GM12891 (cell line): ENCODE data around the gene TGFBRAP1.
A peak's percentile ranks its signal among the peaks of the same experiment; 100 is the strongest.

Experiments used
- DNase-seq: peaks from one replicate; pipeline ENCODE4 v3.0.0; 2011; ENCODE audit warnings: low spot score; ENCODE audit not compliant: insufficient read length
- FAIRE-seq: peaks from 2 replicates; lab custom pipeline; 2011; peaks lifted over from hg19 to GRCh38; lab: Jason Lieb, UNC
- PAX5 ChIP-seq: IDR thresholded peaks from 2 replicates; pipeline ENCODE4 v1.6.1; 2011; ENCODE audit warnings: low read length, moderate library complexity, mild to moderate bottlenecking; ENCODE audit not compliant: insufficient read depth, severe bottlenecking
- POLR2A ChIP-seq: IDR thresholded peaks from 2 replicates; pipeline ENCODE4 v1.6.1; 2011; ENCODE audit warnings: low read depth, low read length, control low read depth
- POLR2AphosphoS5 ChIP-seq: IDR thresholded peaks from 2 replicates; pipeline ENCODE4 v1.6.1; 2011; ENCODE audit warnings: low read depth, low read length, control low read depth
- POU2F2 ChIP-seq: IDR thresholded peaks from 2 replicates; pipeline ENCODE4 v1.6.1; 2011; ENCODE audit warnings: low read depth, mild to moderate bottlenecking, control low read depth, low read length, moderate library complexity
- SPI1 ChIP-seq: IDR thresholded peaks from 2 replicates; pipeline ENCODE4 v1.6.1; 2011; ENCODE audit warnings: low read depth, low read length, control low read depth
- TAF1 ChIP-seq: IDR thresholded peaks from 2 replicates; pipeline ENCODE4 v1.6.1; 2011; ENCODE audit warnings: low read depth, low read length, control low read depth

TGFBRAP1 gene

DNA sequence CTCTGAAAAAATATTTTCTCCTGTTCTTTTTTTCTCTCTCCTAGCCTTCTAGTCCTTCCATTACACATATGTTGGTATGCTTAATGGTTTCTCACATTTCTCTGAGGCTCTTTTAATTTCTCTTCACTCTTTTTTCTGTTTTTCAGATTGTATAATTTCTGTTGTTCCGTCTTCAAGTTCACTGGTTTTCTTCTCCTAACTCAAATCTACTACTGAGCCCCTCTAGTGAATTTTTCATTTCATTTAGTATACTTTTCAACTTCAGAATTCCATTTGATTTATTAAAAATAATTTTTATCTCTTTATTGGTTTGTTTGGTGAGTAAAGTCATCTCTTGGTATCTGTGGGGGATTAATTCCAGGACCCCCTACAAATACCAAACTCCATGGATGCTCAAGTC lies 27.6 kb upstream of the TGFBRAP1 start:
- DNase-seq (no peak), FAIRE-seq (no peak)
- TF ChIP-seq POLR2A (no peak), POU2F2 (no peak), TAF1 (no peak), SPI1 (no peak), PAX5 (no peak), POLR2AphosphoS5 (no peak)

DNA sequence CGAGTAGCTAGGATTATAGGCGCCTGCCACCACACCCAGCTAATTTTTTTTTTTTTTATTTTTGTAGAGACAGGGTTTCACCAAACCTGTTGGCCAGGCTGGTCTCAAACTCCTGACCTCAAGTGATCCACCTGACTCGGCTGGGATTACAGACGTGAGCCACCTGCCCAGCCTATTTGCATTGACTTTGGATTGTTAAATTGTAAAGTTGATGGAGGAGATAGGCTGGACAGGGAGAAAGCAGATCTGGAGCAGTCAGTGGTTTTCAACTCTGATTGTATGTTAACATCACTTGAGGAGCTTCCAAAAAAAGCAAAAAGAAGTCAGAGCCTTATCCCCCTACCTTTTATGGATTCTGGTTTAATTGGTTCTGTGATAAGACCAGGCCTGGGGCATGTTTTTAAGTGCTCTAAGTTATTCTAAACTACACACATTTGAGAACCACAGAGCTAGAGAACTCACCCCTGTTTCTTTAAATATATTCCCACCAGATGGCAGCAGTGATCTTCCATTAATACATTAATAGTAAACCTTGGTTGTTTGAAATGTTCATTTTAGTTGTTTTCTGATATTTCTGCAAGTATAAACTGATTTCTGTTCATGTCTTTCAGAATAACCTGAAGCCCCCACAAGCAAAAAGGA lies 15.3 kb upstream of the TGFBRAP1 start:
- DNase-seq = no peak
- no peak for FAIRE-seq
- TF ChIP-seq POU2F2 (no peak), POLR2AphosphoS5 (no peak), TAF1 (no peak), SPI1 (no peak)

DNA sequence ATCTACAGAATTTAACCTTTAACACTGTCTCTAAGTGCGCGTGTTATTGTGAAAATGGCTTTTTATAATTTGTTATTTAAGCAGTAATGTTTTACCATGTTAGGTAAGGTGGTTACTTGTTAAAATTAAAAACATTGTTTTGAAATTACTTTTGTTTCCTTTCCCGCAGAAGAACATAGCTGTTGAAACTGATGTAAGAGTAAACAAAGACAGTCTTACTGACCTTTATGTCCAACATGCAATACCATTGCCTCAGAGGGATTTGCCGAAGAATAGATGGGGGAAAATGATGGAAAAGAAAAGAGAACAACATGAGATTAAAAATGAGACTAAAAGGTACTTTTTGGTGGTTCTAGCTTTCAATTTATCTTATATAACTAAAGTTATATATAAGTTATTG lies 9.9 kb upstream of the TGFBRAP1 start:
- no peak for DNase-seq
- TF ChIP-seq SPI1 (no peak), POLR2AphosphoS5 (no peak), POU2F2 (no peak), PAX5 (no peak)
- no peak for FAIRE-seq

DNA sequence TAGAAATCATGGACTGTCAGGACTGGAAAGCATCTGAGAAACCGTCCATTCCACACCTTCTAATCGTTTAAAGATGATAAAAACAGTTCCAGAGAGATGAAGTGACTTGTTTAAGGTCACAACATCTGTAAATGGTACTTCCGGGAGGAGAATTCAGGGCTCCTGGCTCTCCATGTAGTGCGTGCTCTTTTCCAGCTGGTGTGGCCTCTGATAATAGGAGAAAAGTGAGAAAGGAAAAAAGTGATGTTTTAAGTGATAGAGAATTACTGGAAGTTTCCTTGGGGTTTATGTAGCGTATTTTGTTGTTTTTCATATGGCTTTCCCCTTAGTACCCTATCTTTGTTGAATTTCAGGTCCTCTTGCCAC lies 8.5 kb upstream of the TGFBRAP1 start:
- DNase-seq (no peak), FAIRE-seq (no peak)
- TF ChIP-seq POLR2A = no peak
- no peak for TF ChIP-seq POU2F2
- TF ChIP-seq PAX5 = no peak
- TF ChIP-seq TAF1 = no peak
- TF ChIP-seq POLR2AphosphoS5 = no peak
- TF ChIP-seq SPI1 = no peak

DNA sequence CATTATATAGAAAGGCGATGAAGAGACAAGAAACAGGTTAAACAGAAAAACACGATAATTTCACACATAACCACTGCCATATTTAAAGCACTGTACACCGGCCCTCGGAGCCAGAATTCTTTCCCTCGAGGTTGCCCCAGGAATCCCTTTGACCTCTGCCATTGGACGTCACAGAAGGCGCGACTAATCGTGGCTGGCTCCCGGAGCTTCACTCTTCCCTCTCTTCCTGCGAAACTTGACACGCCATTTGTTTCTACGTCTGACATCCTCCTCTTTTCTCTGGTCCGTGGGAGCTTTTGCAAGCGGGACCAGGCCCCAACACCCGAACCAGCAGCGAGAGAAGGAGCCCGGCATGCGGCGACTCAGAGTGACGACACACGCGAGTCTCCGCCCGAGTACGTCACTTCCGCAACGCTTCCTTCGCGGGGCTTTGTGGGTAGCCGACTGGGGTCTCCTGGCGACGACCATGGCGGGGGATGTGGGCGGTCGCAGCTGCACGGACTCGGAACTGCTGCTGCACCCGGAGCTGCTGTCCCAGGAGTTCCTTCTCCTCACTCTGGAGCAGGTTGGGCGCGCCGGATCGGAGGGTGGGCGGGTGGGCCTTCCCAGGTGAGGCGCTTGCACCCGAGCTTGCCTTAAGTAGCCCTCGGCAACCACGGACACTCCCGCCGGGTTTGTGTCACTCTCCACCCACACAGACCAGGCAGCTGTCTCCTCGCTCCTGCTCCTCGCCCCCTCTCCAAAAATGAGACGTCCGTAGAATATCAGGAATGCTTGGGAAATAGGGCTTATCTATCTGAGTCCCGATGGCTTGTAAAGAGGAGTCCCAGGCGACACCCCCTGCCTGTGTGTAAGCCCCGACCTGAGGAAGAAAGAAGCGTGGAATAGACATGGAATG lies 7.8 kb upstream of the TGFBRAP1 start, which contains the start of gene C2orf49:
Gene C2orf49, plus strand, starts transcription at position 419 of the 898 bp plus-strand sequence. Its CDS starts 48 bp downstream, at position 467.
- DNase-seq (peak; percentile 68), FAIRE-seq (peak; percentile 98)
- TF ChIP-seq TAF1 (peak; percentile 35), PAX5 (no peak), POLR2A (peak; percentile 55), SPI1 (peak; percentile 39; the same call in 1 of the 2 replicates), POU2F2 (no peak), POLR2AphosphoS5 (peak; percentile 77)

DNA sequence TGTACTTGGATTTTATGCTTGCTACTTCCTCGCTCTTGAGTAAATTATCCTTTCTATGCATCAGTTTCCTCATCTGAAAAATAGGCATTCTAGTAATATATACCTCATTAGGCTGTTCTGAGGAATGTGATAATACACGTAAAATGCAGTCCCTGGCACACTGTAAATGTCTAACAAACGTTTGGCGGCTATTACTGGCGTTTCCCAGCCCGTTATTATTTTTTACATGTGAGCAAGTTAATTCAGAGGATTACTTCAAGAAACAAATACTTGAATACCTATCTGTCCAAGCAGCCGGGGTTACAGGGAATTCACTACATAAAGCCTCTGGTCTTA lies 7.2 kb upstream of the TGFBRAP1 start:
- FAIRE-seq (no peak), DNase-seq (no peak)
- TF ChIP-seq POU2F2 (no peak), SPI1 (no peak), PAX5 (no peak), TAF1 (no peak), POLR2AphosphoS5 (no peak), POLR2A (no peak)

DNA sequence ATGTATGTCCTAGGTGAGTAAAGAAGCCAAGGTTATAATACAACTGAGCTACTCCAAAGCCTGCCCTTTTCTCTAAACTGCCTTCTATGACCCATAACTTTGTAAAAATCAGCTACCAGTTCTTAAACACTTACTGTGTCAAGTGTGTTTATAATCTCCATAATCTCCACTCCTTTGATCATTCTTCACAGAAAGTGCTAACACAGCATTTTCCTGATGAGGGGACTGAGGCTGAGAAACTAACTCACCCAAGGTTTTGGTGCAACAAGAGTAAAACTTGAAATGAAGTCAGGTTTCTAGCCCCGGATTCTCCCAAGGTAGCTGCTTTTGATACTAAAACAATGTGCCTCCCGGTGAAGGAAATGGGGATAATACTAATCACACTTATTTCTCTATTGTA lies 5.9 kb upstream of the TGFBRAP1 start:
- FAIRE-seq (no peak), DNase-seq (no peak)
- TF ChIP-seq POU2F2 = no peak
- TF ChIP-seq SPI1 = no peak
- no peak for TF ChIP-seq POLR2A
- no peak for TF ChIP-seq POLR2AphosphoS5
- TF ChIP-seq TAF1 = no peak
- TF ChIP-seq PAX5 = no peak

DNA sequence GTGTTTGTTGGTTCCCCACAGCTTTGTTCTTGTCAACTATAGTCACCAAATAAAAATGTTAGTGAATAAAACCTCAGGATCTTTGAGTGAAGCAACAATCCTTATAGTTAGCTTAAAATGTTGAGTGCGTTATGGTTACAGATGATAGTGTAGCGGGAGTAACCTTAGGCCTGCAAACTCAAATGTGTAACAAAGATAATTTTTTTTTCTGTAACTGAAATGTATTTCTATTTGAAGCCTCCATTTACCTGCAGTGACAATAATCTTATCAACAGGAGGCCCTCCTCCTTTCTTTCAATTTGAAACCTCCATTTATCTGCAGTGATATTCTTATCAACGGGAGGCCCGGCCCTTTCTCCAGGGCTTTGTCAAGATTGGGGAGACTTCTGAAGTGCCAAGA lies 4.7 kb upstream of the TGFBRAP1 start:
- TF ChIP-seq PAX5 = no peak
- TF ChIP-seq SPI1 = no peak
- no peak for TF ChIP-seq POLR2AphosphoS5
- TF ChIP-seq POU2F2 = no peak
- no peak for TF ChIP-seq POLR2A
- TF ChIP-seq TAF1 = no peak
- FAIRE-seq (no peak), DNase-seq (no peak)

DNA sequence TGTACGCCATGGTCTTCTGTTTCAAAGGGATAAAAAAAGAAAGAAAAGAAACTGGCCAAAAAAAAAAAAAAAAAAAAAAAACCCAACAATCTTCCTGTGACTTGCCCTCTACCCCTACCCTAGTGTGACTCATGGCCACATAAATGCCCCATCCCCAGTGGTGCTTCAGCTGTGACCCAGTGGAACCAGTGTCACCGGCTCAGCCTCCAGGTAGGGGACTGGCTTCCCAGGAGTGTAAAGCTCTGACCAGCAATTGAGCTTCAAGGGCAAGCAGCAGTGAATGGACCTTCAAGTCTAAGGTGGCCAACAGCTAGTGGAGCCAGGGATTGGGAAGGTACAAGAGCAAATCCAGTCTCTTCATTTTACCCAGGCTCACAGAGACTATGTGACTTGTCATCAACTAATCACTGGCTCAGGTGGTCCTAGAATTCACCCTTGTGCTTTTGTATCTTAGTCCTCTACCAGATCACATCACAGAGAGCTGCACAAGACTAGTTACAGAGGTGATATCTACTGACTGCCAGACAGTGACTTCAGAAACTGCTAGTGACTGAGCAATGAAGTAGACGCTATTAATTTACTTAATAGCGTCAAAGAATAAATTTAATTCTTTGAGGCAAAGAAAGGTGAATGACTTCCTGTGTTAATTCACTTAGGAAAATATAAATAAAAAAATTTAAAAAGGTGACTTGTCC lies 1.3 kb upstream of the TGFBRAP1 start:
- no peak for FAIRE-seq
- TF ChIP-seq TAF1 = no peak
- no peak for TF ChIP-seq POLR2A
- TF ChIP-seq SPI1 = no peak
- no peak for TF ChIP-seq PAX5
- TF ChIP-seq POLR2AphosphoS5 = no peak
- no peak for TF ChIP-seq POU2F2
- DNase-seq = no peak

DNA sequence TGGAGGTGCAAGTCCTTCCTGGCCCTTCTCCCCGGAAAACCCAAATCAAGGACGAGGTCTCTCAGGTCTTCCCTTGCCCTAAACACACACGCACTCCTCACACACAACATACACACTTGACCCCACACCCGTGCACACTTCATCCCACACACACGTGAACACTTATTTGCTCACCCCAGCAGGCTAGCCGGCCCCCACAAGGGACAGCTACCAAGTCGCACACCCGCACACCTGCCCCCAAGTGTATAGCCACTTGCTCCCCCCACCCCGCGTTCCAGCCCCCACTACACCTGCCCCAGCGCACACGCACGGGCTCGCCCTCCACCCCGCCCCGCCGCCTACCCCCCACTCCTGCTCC lies 359 bp downstream of the TGFBRAP1 start:
- no peak for DNase-seq
- FAIRE-seq = peak; percentile 54
- TF ChIP-seq POU2F2 (no peak), TAF1 (no peak), POLR2A (no peak), SPI1 (no peak), POLR2AphosphoS5 (no peak), PAX5 (no peak)
